H1 (cell line): Measurements from ENCODE around the gene PCDHA1. TPM values are rescaled to one million over a fixed set of nuclear protein-coding genes. Genes with fewer than 3 reads are reported as not detected.

Experiments used
- USF2 ChIP-seq: IDR thresholded peaks from 2 replicates; pipeline ENCODE4 v1.6.1; 2011; ENCODE audit warnings: low read length, improper control_type of control experiment
- polyA plus RNA-seq, 7 experiments: library from polyadenylated mRNA; depleted of rRNA in 3 of 7; stranded (reverse) in 5 of 7; unstranded in 2 of 7; fragments of >200 nt in 5 of 7; fragments of 200-250 nt in 2 of 7; gene quantifications; 1 replicate in 5 of 7; 2 replicates in 1 of 7; 4 replicates in 1 of 7; pipeline versions ENCODE4 v1.2.1 to v1.2.3, GENCODE V29; 2011 to 2013; ENCODE audit warnings: missing spikeins in 2 of 7, mixed read lengths in 2 of 7
- total RNA-seq: library from RNA; stranded (reverse); fragmentation: NEBNext Ultra II Directional; extraction: Animal tissue kit (Norgen Biotek cat#: 25700); gene quantifications from 2 replicates; pipeline ENCODE4 v1.2.1, GENCODE V29; 2021

Gene PCDHA1
- total and polyA plus RNA-seq, 2 of the 8 experiments (the other 6 are each of a cell fraction or from before 2014, with no cell fraction given): 0.23 to 0.50 TPM

GRCh38 chr5:140881889-140882590 is 96.1 kb downstream of the PCDHA1 start, which contains the start of gene PCDHA13 (continued):
- TF ChIP-seq USF2: no peak
